NCI-H2081 treated with DMSO at 0.1 percent for 48 hours (cell line): ENCODE measurements around the gene UNC50.
"Not testable (repeated sequence)": the region's sequence is repeated elsewhere in the genome, so short reads cannot be mapped to it uniquely, and the experiment has no call there.

Experiments
- DNase-seq: peaks from one replicate; lab custom pipeline; 2025; lab: John Stamatoyannopoulos, UW

UNC50 gene

GRCh38 chr2:98608962-98609604, 694 bp downstream of the UNC50 start:
- DNase-seq, result no peak

- DNase-seq, result no peak
Observed at GRCh38 chr2:98614024-98614739, 5.8 kb downstream of the UNC50 start.

GRCh38 chr2:98615481-98615880, 7.1 kb downstream of the UNC50 start:
- no peak for DNase-seq

- DNase-seq, result no peak
Observed at GRCh38 chr2:98617149-98617548, 8.8 kb downstream of the UNC50 start.

- no peak for DNase-seq
Observed at GRCh38 chr2:98623657-98624056, 15.3 kb downstream of the UNC50 start.

GRCh38 chr2:98632351-98632750, 24.0 kb downstream of the UNC50 start:
- DNase-seq, result no peak

- no peak for DNase-seq
Observed at GRCh38 chr2:98634406-98635092, 26.2 kb downstream of the UNC50 start.

- no peak for DNase-seq
Observed at GRCh38 chr2:98637401-98638147, 29.2 kb downstream of the UNC50 start.

GRCh38 chr2:98643496-98644100, 35.2 kb downstream of the UNC50 start:
- no peak for DNase-seq

- no peak for DNase-seq
Observed at GRCh38 chr2:98647636-98648035, 39.2 kb downstream of the UNC50 start.

- DNase-seq, result no peak
Observed at GRCh38 chr2:98648451-98648850, 40.1 kb downstream of the UNC50 start.

- peak; percentile 62 for DNase-seq
Observed at GRCh38 chr2:98649135-98649991, 41.0 kb downstream of the UNC50 start.

GRCh38 chr2:98649992-98650375, 41.6 kb downstream of the UNC50 start:
- DNase-seq, result no peak

- no peak for DNase-seq
Observed at GRCh38 chr2:98650998-98651397, 42.6 kb downstream of the UNC50 start.

- no peak for DNase-seq
Observed at GRCh38 chr2:98654699-98655495, 46.5 kb downstream of the UNC50 start.

GRCh38 chr2:98656800-98657199, 48.4 kb downstream of the UNC50 start:
- DNase-seq, result no peak

- DNase-seq, result no peak
Observed at GRCh38 chr2:98658816-98659490, 50.6 kb downstream of the UNC50 start.

- not testable (repeated sequence) for DNase-seq
Observed at GRCh38 chr2:98659491-98659840, 51.1 kb downstream of the UNC50 start.

GRCh38 chr2:98663511-98664090, 55.2 kb downstream of the UNC50 start:
- DNase-seq, result no peak
